Measurements from ENCODE around the gene BCAT1.

Gene BCAT1

GRCh38 chr12:24777359-24777758 lies 171.5 kb downstream of the BCAT1 start:
- H4K20me1 ChIP-seq (ENCODE audit: insufficient read depth, low read length): no peaks in the 10 kb centered on the region
- no peaks in the 10 kb centered on the region for H3K4me1 ChIP-seq (ENCODE audit: insufficient read depth, low read length, severe bottlenecking)
- H3K79me2 ChIP-seq (ENCODE audit: insufficient read depth, low read length): no peaks in the 10 kb centered on the region
- no peaks in the 10 kb centered on the region for H3K36me3 ChIP-seq (ENCODE audit: insufficient read depth, low read length)
- H3K27me3 ChIP-seq (ENCODE audit: insufficient read depth, low read length): no peaks in the 10 kb centered on the region
- TF ChIP-seq CTCF (IDR thresholded peaks at IDR 0.05; ENCODE audit: low read length) (no peak), EZH2 (IDR thresholded peaks at IDR 0.05; ENCODE audit: borderline replicate concordance, low read length) (no peak)
- H3K27ac ChIP-seq (ENCODE audit: low read depth, low read length, poor library complexity, severe bottlenecking): no peak overlapping the region
- no peak overlapping the region for H3K4me2 ChIP-seq (ENCODE audit: low read length)
- H3K9ac ChIP-seq (ENCODE audit: low read length): no peak overlapping the region
- no peaks in the 10 kb centered on the region for H3K9me3 ChIP-seq (ENCODE audit: low read length)
- H3F3A ChIP-seq (ENCODE audit: insufficient read depth, low read length): no peaks in the 10 kb centered on the region
- no peak overlapping the region for H2AFZ ChIP-seq (ENCODE audit: low read length)
- no peaks in the 10 kb centered on the region for H3K9me2 ChIP-seq (ENCODE audit: low read depth, low read length)
- no peak overlapping the region for H3K4me3 ChIP-seq (ENCODE audit: low read depth, low read length, poor library complexity, severe bottlenecking)

- no peak overlapping the region for H2AFZ ChIP-seq (ENCODE audit: low read length)
- no peak overlapping the region for H3K27ac ChIP-seq (ENCODE audit: low read depth, low read length, poor library complexity, severe bottlenecking)
- H3K79me2 ChIP-seq (ENCODE audit: insufficient read depth, low read length): no peaks in the 10 kb centered on the region
- H3K4me1 ChIP-seq (ENCODE audit: insufficient read depth, low read length, severe bottlenecking): no peaks in the 10 kb centered on the region
- H3K9me2 ChIP-seq (ENCODE audit: low read depth, low read length): no peaks in the 10 kb centered on the region
- no peaks in the 10 kb centered on the region for H4K20me1 ChIP-seq (ENCODE audit: insufficient read depth, low read length)
- H3K9ac ChIP-seq (ENCODE audit: low read length): no peak overlapping the region
- no peaks in the 10 kb centered on the region for H3K36me3 ChIP-seq (ENCODE audit: insufficient read depth, low read length)
- H3K4me2 ChIP-seq (ENCODE audit: low read length): no peak overlapping the region
- TF ChIP-seq EZH2 (IDR thresholded peaks at IDR 0.05; ENCODE audit: borderline replicate concordance, low read length) (no peak), CTCF (IDR thresholded peaks at IDR 0.05; ENCODE audit: low read length) (no peak)
- no peaks in the 10 kb centered on the region for H3K27me3 ChIP-seq (ENCODE audit: insufficient read depth, low read length)
- H3K4me3 ChIP-seq (ENCODE audit: low read depth, low read length, poor library complexity, severe bottlenecking): no peak overlapping the region
- H3K9me3 ChIP-seq (ENCODE audit: low read length): no peaks in the 10 kb centered on the region
- no peaks in the 10 kb centered on the region for H3F3A ChIP-seq (ENCODE audit: insufficient read depth, low read length)
Measured at GRCh38 chr12:24776861-24777260, 172.0 kb downstream of the BCAT1 start.

GRCh38 chr12:24775073-24775472 lies 173.8 kb downstream of the BCAT1 start:
- Histone ChIP-seq H3K27ac (ENCODE audit: low read depth, low read length, poor library complexity, severe bottlenecking) (no peak overlapping the region), H3K9me2 (ENCODE audit: low read depth, low read length) (no peaks in the 10 kb centered on the region), H3K9ac (ENCODE audit: low read length) (no peak overlapping the region), H4K20me1 (ENCODE audit: insufficient read depth, low read length) (no peaks in the 10 kb centered on the region), H3F3A (ENCODE audit: insufficient read depth, low read length) (no peaks in the 10 kb centered on the region), H3K4me2 (ENCODE audit: low read length) (no peak overlapping the region), H3K36me3 (ENCODE audit: insufficient read depth, low read length) (no peaks in the 10 kb centered on the region), H3K4me1 (ENCODE audit: insufficient read depth, low read length, severe bottlenecking) (no peaks in the 10 kb centered on the region), H3K4me3 (ENCODE audit: low read depth, low read length, poor library complexity, severe bottlenecking) (no peak overlapping the region), H2AFZ (ENCODE audit: low read length) (no peak overlapping the region), H3K79me2 (ENCODE audit: insufficient read depth, low read length) (no peaks in the 10 kb centered on the region), H3K27me3 (ENCODE audit: insufficient read depth, low read length) (no peaks in the 10 kb centered on the region), H3K9me3 (ENCODE audit: low read length) (no peaks in the 10 kb centered on the region)
- TF ChIP-seq EZH2 (IDR thresholded peaks at IDR 0.05; ENCODE audit: borderline replicate concordance, low read length) (no peak), CTCF (IDR thresholded peaks at IDR 0.05; ENCODE audit: low read length) (no peak)

Data from OCI-LY1 (cell line).